Activated naive CD4-positive, alpha-beta T cell treated with Interleukin-2 at 50 U/mL for 16 hours (primary cell): ENCODE results near the gene BLID.

Source experiments
- DNase-seq: peaks from one replicate; pipeline ENCODE4 v3.0.0-alpha.2; 2020

Gene BLID

GRCh38 chr11:122103726-122104125 lies 12.3 kb downstream of the BLID start:
- DNase-seq: no peak

GRCh38 chr11:122103321-122103720 lies 12.7 kb downstream of the BLID start:
- no peak for DNase-seq

DNA sequence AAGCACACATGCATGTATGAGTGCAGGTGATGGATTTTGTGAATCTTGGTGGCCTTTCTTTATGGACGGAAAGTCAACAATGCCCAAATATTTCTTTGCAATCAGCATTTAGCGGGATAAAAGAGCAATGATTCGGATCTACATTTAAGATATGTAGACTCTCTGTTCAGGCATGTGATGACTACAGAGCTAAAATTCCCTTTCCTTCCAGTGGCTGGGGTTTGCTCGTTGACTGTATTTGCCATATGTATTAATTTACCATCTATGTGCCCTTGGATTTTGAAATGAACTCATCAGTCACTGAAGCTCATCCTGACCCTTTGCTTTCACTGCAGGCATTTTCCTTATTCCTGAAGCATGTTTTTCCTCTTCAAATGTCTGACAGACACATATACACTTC lies 13.6 kb downstream of the BLID start:
- no peak for DNase-seq

GRCh38 chr11:122101625-122102291 lies 14.3 kb downstream of the BLID start:
- no peak for DNase-seq

GRCh38 chr11:122100756-122101080 lies 15.3 kb downstream of the BLID start:
- DNase-seq: no peak

GRCh38 chr11:122100037-122100755 lies 15.8 kb downstream of the BLID start:
- no peak for DNase-seq

DNA sequence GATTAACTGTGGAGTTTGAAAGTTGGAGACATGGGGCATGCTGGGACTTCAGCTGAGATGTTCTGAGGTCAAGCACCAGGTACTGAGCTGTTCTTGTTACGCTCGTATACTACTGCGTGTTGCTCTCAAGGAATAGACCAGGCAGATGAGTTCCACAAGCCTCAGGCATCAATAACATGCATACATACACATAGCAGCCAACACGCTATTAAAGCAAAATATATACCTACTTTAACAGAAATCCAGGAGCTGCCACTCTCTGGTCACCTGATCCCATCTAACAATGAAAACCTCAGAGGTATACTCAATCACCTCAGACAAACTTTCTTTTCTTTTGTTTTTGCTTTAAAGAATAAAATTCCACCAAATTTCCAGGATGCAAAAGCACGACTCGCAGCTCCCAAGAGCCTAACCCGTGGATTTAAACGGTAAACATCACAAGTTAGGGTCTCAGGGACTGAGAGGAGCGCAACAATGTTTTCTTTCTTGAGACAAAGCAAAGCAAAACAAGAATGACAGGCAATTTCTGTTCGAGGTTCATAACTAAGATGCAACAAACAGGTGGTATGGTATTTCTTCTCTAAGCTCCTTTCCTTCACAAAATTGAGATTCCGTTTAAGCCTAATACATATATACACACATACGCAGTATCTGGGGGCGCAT lies 16.5 kb downstream of the BLID start:
- DNase-seq: no peak

DNA sequence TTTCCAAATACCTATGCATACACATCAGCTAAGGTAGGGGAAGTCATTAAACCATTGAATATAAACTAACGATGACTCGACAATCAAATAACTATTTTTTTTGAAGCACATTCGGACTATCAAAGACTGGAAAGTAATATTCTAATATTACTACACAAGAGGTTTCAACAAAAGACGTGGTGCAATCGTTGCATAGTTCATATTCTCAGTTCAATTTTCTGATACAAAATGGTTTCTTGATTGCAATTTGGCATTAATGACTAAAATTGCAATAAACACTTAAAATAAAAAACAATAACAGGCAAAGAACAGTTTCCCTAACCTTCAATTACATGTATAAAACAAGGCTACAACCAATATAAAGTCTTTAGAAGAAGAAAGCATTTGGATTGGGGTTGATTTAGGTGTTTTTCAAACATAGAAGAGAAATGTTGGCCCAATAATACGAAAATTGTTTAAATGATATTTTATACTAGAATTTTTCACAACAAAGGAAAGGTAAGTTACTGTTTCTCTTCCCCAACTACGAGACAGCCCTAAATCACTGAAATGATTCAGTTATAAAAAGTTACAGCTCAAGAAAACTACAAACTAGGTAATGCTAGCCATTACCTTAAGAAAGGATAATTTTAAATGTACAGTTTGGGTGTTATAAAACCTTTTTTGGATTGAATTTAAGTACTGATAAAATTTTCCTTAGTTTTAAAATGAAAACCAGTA lies 17.6 kb downstream of the BLID start:
- no peak for DNase-seq

GRCh38 chr11:122097419-122098001 lies 18.5 kb downstream of the BLID start:
- no peak for DNase-seq

DNA sequence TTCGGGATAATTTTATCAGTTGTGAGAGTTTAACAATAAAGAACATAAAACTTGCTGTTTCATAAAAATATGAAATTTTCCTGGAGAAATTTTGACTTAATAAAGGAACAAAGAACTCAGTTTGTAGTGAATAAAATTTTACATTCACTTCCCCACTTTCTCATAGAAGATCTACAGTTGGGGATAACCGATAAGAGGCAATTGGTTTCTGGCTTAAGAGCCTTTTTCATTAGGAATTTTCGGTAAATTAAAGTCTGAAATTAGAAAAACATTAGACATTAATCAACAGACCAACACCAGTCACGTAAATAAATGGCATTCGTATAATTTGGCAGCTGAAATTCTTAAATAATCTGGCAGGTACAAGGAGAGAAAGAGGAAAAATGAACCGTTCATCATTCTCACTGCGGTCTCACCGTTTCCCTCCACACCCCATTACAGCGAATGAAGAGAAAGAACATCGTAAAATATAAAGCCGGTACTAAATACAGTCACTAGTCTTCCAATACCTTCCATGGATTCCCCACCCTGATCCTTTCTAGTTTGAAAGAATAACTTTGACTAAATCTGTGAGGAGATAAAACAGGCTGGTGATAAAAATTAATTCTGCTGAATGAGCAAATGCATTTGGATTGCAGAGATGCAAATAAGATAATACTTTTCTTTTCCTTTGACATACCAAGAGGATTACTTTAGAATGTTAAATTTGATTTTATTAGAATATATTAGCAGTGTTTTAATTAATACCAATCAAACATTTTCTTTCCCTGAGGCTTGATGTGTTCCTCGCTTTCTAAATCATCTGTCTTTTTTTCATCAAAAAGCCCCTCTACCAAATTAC lies 19.5 kb downstream of the BLID start:
- DNase-seq: no peak

GRCh38 chr11:122095681-122096262 lies 20.2 kb downstream of the BLID start:
- no peak for DNase-seq

GRCh38 chr11:122094836-122095235 lies 21.2 kb downstream of the BLID start:
- no peak for DNase-seq

DNA sequence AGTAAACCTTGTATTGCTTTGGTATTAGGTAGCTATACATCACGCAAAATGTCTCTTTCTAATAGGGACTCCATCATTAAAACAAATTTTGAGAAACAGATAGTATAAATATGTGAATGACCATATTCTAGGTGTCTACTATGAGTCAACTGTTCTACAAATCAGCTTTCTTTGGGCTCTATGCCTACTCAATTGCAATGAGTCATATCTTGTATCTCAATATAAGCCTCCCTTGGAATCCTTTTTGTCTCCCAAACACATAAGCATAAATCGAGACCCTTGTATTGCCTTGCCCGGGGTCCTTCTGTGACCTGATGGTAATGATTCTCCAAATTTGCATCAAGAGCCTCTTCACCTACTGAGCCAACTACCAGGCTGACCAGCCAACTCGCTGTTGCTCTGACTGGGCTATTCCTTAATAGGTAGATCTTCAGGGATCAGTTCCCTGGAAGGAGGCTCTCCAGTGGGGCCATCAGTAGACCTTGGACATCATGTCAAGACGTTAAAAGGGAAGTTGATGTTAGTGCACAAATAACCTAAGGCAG lies 22.2 kb downstream of the BLID start:
- DNase-seq: no peak

DNA sequence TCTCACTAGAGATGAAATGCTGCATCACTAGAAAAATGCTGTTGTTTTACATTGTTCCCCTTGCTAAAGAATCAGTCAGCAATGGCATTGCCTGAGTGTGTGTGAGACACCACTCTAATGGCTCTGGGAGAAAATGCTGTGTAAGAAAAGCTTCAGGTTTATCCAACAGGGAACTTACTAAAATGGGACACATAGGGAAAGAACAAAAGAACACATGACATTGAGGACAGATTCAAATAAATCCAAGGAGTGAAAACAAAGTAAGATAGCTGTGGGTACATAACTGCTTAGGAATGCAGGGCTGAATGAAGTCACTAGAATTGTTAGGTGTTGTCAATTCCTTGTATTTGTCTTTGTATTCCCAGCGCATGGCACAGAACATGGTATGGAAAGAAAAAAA lies 24.2 kb downstream of the BLID start:
- no peak for DNase-seq

DNA sequence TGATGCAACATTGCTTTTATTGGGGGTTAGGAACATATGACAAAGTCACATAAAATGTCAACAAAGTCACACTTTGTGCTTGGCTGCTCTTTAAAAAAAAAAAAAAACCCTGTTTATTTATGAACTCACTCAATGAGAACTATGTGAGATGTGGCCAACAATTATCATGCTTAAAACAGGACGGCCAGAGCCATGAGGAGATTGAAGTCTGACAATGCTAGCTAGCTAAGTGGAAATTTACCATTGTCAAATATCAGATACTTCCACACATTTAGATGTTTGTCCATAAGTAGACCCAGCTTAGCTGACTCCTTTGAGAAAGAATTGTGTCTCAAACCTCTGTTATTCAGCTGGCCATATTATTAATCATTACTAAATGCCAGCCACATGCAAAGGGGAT lies 26.9 kb downstream of the BLID start:
- DNase-seq: no peak

DNA sequence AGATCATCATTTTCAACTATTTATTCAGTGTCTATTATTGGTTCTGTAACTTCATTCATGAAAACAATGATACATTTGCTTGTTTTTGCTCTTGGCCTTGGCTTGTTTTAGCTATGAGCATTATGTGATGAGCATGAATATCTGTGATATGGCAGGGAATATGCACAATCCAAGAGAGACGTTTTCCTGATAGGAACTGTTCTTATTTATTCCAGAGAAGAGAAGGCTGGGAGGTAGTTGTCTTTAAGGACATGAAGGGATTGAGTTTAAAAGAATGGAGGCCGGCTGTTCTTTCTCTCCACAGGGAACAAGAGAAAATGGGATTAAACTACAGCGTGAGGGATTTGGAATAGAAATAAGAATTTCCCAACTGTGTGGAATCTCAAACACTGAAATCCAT lies 30.3 kb downstream of the BLID start:
- no peak for DNase-seq

GRCh38 chr11:122085264-122085663 lies 30.8 kb downstream of the BLID start:
- no peak for DNase-seq

DNA sequence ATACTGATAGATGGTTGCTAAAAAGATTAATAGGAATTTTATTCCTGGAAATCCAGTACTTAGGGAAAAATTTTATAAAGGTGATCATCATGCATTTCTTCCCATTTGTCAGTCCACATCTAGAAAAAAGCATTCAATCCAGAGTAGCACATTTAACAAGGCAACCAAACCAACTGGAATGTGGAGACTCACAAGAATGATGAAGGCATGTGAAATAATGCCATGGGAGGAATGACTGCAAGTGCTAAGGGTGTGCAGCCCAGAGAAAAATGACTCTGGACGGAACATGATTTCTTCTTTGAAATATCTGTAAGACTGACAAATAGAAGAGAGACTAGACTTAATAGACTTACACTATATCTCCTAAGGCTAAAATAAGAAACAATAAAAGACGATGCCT lies 33.8 kb downstream of the BLID start:
- no peak for DNase-seq

GRCh38 chr11:122081073-122081472 lies 34.9 kb downstream of the BLID start:
- DNase-seq: no peak

DNA sequence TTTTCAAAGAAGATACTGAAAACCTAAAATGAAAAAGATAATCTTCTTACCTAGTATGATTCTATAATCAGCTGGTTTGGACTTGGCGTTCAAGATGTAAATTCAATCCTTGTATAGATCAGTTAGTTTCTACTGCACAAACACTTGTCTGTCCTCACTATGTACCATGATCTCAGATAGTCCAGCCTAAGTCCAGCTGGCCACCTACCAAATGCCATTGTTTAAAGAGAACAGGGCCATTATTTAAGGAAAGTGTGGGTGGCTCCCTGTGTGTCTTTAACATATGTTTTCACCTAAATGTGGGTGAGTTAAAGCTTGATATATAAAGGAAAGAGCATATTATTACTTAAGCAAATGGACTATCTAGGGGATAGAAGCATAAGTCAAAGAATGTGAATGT lies 38.6 kb downstream of the BLID start:
- no peak for DNase-seq

DNA sequence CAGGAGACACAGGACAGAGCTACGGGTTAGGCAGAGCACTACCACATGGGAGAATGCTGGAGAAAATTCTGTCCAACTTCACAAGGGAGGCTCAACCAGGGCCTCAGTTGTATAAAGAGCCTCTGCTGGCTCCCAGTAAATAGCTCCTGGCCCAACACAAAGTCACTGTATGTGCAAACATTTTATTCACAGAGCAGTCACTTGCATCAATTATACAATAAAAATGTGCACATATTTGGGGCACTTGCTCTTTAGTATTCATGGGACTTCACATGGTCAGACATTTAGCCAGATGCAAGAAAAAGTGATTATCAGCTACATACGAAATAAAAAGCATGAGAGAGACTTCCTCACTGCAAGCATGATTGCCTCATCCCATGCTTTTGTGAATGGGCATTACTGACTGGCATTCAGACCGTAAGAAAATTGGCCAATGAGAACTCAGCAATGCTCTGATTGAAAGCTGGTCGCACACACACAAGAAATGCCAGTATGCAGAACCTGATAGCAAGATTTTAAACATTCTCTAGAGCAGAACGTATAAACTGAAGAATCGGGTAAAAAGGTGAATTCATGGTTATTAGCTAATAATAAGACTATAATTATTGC lies 39.4 kb downstream of the BLID start:
- DNase-seq: no peak
